Ascending aorta (tissue), 2 donors: ENCODE results near the gene CEP63. TPM values are rescaled to one million over a fixed set of nuclear protein-coding genes. Genes with fewer than 3 reads are reported as not detected.

Experiments used
- DNase-seq, 2 donors: peaks; one replicate each; pipeline ENCODE4 v3.0.0-alpha.2; 2019; ENCODE audit warnings: low spot score in 2 of 2
- H3K27ac ChIP-seq, 2 donors: fragments of 200-600 bp; sonication (generic); one replicate each; pipeline ENCODE4 v1.5.1; 2016 to 2017; ENCODE audit warnings: mild to moderate bottlenecking in 1 of 2
- H3K27me3 ChIP-seq: fragments of 200-600 bp; sonication (generic); one replicate; pipeline ENCODE4 v1.5.1; 2017
- H3K36me3 ChIP-seq, 2 donors: fragments of 200-600 bp; sonication (generic); one replicate each; pipeline ENCODE4 v1.5.1; 2016
- H3K4me1 ChIP-seq, 2 donors: fragments of 200-600 bp; sonication (generic); one replicate each; pipeline ENCODE4 v1.5.1; 2016 to 2017; ENCODE audit warnings: mild to moderate bottlenecking in 1 of 2
- H3K4me3 ChIP-seq, 2 donors: fragments of 200-600 bp; sonication (generic); one replicate each; pipeline ENCODE4 v1.5.1; 2016 to 2017; ENCODE audit warnings: mild to moderate bottlenecking in 1 of 2
- H3K9me3 ChIP-seq, 2 donors: fragments of 200-600 bp; sonication (generic); one replicate each; pipeline ENCODE4 v1.5.1; 2016
- CTCF ChIP-seq, 3 experiments: fragments of 200-600 bp in 2 of 3; fragments of 450-650 bp in 1 of 3; sonication (generic) in 2 of 3; IDR thresholded peaks; one replicate each; pipeline ENCODE4 v1.5.1; 2016 to 2019; ENCODE audit warnings: antibody characterized with exemption in 3 of 3, mild to moderate bottlenecking in 1 of 3, moderate library complexity in 1 of 3
- intact Hi-C: fragments of 100-400 bp; cut with DNase I; formaldehyde crosslinking; loops from one replicate; pipeline ENCODE4 v1.15.1; 2023
- total RNA-seq: library from RNA; depleted of rRNA; stranded (reverse); fragments of >200 nt; gene quantifications from one replicate; pipeline ENCODE4 v1.1.0, GENCODE V29; 2016

CEP63 gene
- total RNA-seq, 1 donor from 2014 or later = 5.3 TPM

GRCh38 chr3:134449951-134450350, 35.9 kb upstream of the CEP63 start:
- DNase-seq = no peak
- peaks cover 0 to 13% of the 10 kb centered on the region in 2 donors for H3K4me1 ChIP-seq
- H3K27ac ChIP-seq = no peak overlapping the region
- no peaks in the 10 kb centered on the region for H3K9me3 ChIP-seq
- no peaks in the 10 kb centered on the region for H3K36me3 ChIP-seq
- no peak overlapping the region for H3K4me3 ChIP-seq
- H3K27me3 ChIP-seq = no peaks in the 10 kb centered on the region
- TF ChIP-seq CTCF (IDR thresholded peaks at IDR 0.05) = no peak
- intact Hi-C loops = no loop called here

- Histone ChIP-seq H3K27ac (no peak overlapping the region), H3K4me3 (no peak overlapping the region), H3K9me3 (no peaks in the 10 kb centered on the region), H3K36me3 (no peaks in the 10 kb centered on the region), H3K4me1 (no peaks in the 10 kb centered on the region), H3K27me3 (no peaks in the 10 kb centered on the region)
- intact Hi-C loops = no loop called here
- DNase-seq = no peak
- TF ChIP-seq CTCF (IDR thresholded peaks at IDR 0.05) = no peak
Observed at GRCh38 chr3:134453631-134454030, 32.2 kb upstream of the CEP63 start.

- no peaks in the 10 kb centered on the region for H3K36me3 ChIP-seq
- no peak overlapping the region for H3K27ac ChIP-seq
- no peak for TF ChIP-seq CTCF (IDR thresholded peaks at IDR 0.05)
- intact Hi-C loops = no loop called here
- H3K4me1 ChIP-seq = peaks cover 6 to 13% of the 10 kb centered on the region in 2 donors
- H3K27me3 ChIP-seq = no peaks in the 10 kb centered on the region
- H3K9me3 ChIP-seq = no peaks in the 10 kb centered on the region
- no peak for DNase-seq
- H3K4me3 ChIP-seq = no peak overlapping the region
Observed at GRCh38 chr3:134457376-134458074, 28.3 kb upstream of the CEP63 start.

- Histone ChIP-seq H3K27me3 (no peaks in the 10 kb centered on the region), H3K4me3 (no peak overlapping the region), H3K9me3 (no peaks in the 10 kb centered on the region), H3K4me1 (peaks cover 14 to 22% of the 10 kb centered on the region in 2 donors), H3K27ac (no peak overlapping the region), H3K36me3 (no peaks in the 10 kb centered on the region)
- intact Hi-C loops = no loop called here
- TF ChIP-seq CTCF (IDR thresholded peaks at IDR 0.05) = no peak
- DNase-seq = no peak
Observed at GRCh38 chr3:134458406-134458945, 27.4 kb upstream of the CEP63 start.

GRCh38 chr3:134459562-134459961, 26.3 kb upstream of the CEP63 start:
- no peak for TF ChIP-seq CTCF (IDR thresholded peaks at IDR 0.05)
- Histone ChIP-seq H3K9me3 (no peaks in the 10 kb centered on the region), H3K27ac (no peak overlapping the region), H3K36me3 (no peaks in the 10 kb centered on the region), H3K27me3 (no peaks in the 10 kb centered on the region), H3K4me3 (no peak overlapping the region), H3K4me1 (peaks cover 17 to 27% of the 10 kb centered on the region in 2 donors)
- intact Hi-C loops = no loop called here
- no peak for DNase-seq
